ENCODE data around the gene CHI3L1. TPM values are rescaled to one million over a fixed set of nuclear protein-coding genes. Genes with fewer than 3 reads are reported as not detected.

CHI3L1 gene
- total and polyA plus RNA-seq, 4 donors: 5.0 to 34.7 (median 15.9) TPM

DNA sequence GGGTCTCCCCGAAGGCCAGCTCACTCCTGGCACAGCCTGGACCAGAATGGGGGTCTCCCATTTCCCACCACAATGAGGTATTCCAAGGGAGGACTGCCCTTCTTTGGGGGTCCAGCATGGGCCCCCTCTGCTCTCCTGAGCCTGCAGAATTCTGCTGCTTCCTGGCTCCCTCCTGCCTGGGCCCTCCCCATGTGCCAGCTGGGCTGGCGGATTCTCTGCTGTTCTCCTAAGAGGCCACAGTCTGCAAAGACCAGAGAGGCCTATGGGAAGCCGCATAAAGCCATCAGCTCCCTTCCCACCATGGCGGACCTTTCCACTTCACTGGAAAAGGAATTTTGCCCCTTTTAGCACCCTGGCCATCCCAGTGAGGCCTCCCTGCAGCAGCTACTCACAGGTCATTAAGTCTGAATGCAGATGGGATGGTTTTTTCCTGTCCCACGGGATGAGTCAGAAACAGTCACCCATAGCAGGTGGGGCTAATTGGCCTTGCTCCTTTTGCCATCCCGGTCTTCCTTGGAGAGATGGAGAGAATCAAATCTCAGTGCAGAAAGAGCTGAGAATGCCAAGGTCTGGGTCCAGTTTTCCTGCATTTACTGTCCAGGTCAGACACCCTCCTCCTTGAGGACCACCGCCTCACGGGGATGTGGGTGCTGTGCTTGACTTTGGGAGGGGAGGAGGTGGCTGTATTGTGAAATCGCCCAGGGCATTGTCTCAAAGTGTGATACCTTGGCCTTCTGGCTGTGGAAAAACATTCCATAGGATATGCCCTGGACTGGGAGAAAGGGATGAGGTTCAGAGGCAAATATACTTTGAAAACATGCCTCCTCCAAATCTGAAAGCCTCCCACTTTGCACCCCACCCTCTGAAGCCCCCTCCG is 34.1 kb downstream of the CHI3L1 start:
- H3K36me3 ChIP-seq (ENCODE audit: control insufficient read depth in 4 of 4, insufficient read depth in 3 of 4, low read depth in 1 of 4, low read length in 3 of 4): no peaks in the 10 kb centered on the region
- no peak overlapping the region for H3K4me3 ChIP-seq (ENCODE audit: low read depth in 1 of 3, low read length in 3 of 3)
- no peaks in the 10 kb centered on the region for H3K4me1 ChIP-seq (ENCODE audit: control insufficient read depth in 4 of 4, insufficient read depth in 4 of 4, low read length in 3 of 4)
- TF ChIP-seq NR2F2 (IDR thresholded peaks at IDR 0.05): no peak
- no peak for TF ChIP-seq EGR1 (IDR thresholded peaks at IDR 0.05; ENCODE audit: low read depth in 2 of 2)
- TF ChIP-seq RAD21 (IDR thresholded peaks at IDR 0.05): no peak
- no peak for TF ChIP-seq HNF4A (conservative IDR thresholded peaks at IDR 0.05)
- no peak for TF ChIP-seq SP1 (IDR thresholded peaks at IDR 0.05)
- no peak for TF ChIP-seq GABPA (IDR thresholded peaks at IDR 0.05 in 1 of 2, conservative IDR thresholded peaks at IDR 0.05 in 1 of 2)
- TF ChIP-seq, protein P1, sequence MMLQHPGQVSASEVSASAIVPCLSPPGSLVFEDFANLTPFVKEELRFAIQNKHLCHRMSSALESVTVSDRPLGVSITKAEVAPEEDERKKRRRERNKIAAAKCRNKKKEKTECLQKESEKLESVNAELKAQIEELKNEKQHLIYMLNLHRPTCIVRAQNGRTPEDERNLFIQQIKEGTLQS (IDR thresholded peaks at IDR 0.05): no peak
- H3K27ac ChIP-seq (ENCODE audit: low read depth in 1 of 2, low read length in 2 of 2): no peak overlapping the region
- DNase-seq (ENCODE audit: low spot score): no peak
- H3K27me3 ChIP-seq (ENCODE audit: control insufficient read depth in 4 of 4, insufficient read depth in 4 of 4, low read length in 3 of 4): no peaks in the 10 kb centered on the region
- no peak overlapping the region for H3K9ac ChIP-seq (ENCODE audit: low read depth in 1 of 2, low read length in 2 of 2)
- WGBS: 80% methylated on average over 9 of the region's 10 CpGs
- H3K9me3 ChIP-seq (ENCODE audit: control insufficient read depth in 4 of 4, low read length in 3 of 4): no peaks in the 10 kb centered on the region

DNA sequence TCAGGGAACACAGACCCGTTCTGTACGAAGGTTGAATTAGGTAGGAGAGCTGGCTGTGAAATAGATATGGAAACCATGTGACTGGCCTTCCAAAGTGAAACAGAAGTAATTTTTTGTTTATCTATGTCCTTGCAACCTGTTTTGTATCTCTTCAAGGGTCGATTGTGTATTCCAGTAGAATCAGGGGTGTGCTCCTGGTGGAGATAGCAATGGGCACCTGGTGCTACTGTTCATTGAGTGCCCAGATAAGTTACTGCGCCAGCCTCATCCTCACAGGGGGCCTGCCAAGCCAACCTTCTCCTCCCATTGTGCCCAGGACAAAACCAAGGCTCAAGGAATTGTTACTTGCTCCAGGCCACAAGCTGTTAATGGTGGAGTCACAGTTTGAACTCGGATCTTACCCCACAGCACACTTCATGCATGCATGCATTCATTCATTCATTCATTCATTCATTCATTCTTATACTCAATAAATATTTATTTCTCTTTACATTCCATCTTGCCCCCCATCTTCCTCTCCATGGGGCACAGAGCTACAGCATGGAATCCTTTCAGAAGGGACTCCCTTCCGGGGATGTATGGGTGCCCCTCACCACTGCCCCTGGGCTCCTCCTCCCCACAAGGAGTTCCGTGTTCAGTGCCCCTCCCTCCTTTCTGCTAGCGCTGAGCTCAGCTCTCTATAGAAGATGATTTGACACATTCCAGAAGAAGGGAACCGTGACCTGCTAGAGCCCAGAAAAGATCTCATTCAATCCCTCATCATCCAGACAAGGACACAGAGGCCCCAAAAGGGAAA is 34.9 kb downstream of the CHI3L1 start:
- no peaks in the 10 kb centered on the region for H3K36me3 ChIP-seq (ENCODE audit: control insufficient read depth in 4 of 4, insufficient read depth in 3 of 4, low read depth in 1 of 4, low read length in 3 of 4)
- H3K9ac ChIP-seq (ENCODE audit: low read depth in 1 of 2, low read length in 2 of 2): no peak overlapping the region
- TF ChIP-seq, protein P2, sequence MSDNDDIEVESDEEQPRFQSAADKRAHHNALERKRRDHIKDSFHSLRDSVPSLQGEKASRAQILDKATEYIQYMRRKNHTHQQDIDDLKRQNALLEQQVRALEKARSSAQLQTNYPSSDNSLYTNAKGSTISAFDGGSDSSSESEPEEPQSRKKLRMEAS (IDR thresholded peaks at IDR 0.05): no peak
- no peak for TF ChIP-seq SP1 (IDR thresholded peaks at IDR 0.05)
- no peak for TF ChIP-seq JUND (IDR thresholded peaks at IDR 0.05)
- TF ChIP-seq TAF1 (conservative IDR thresholded peaks at IDR 0.05): no peak
- no peak for TF ChIP-seq YY1 (IDR thresholded peaks at IDR 0.05)
- TF ChIP-seq, protein P1 (IDR thresholded peaks at IDR 0.05): no peak
- TF ChIP-seq HNF4A (conservative IDR thresholded peaks at IDR 0.05): no peak
- TF ChIP-seq HNF4G (IDR thresholded peaks at IDR 0.05): no peak
- no peak for TF ChIP-seq RAD21 (IDR thresholded peaks at IDR 0.05)
- TF ChIP-seq RXRA (IDR thresholded peaks at IDR 0.05): no peak
- no peaks in the 10 kb centered on the region for H3K27me3 ChIP-seq (ENCODE audit: control insufficient read depth in 4 of 4, insufficient read depth in 4 of 4, low read length in 3 of 4)
- WGBS: 66% methylated on average over 9 of the region's 9 CpGs
- no peak overlapping the region for H3K27ac ChIP-seq (ENCODE audit: low read depth in 1 of 2, low read length in 2 of 2)
- no peaks in the 10 kb centered on the region for H3K4me1 ChIP-seq (ENCODE audit: control insufficient read depth in 4 of 4, insufficient read depth in 4 of 4, low read length in 3 of 4)
- DNase-seq (ENCODE audit: low spot score): no peak
- H3K9me3 ChIP-seq (ENCODE audit: control insufficient read depth in 4 of 4, low read length in 3 of 4): no peaks in the 10 kb centered on the region
- H3K4me3 ChIP-seq (ENCODE audit: low read depth in 1 of 3, low read length in 3 of 3): no peak overlapping the region

DNA sequence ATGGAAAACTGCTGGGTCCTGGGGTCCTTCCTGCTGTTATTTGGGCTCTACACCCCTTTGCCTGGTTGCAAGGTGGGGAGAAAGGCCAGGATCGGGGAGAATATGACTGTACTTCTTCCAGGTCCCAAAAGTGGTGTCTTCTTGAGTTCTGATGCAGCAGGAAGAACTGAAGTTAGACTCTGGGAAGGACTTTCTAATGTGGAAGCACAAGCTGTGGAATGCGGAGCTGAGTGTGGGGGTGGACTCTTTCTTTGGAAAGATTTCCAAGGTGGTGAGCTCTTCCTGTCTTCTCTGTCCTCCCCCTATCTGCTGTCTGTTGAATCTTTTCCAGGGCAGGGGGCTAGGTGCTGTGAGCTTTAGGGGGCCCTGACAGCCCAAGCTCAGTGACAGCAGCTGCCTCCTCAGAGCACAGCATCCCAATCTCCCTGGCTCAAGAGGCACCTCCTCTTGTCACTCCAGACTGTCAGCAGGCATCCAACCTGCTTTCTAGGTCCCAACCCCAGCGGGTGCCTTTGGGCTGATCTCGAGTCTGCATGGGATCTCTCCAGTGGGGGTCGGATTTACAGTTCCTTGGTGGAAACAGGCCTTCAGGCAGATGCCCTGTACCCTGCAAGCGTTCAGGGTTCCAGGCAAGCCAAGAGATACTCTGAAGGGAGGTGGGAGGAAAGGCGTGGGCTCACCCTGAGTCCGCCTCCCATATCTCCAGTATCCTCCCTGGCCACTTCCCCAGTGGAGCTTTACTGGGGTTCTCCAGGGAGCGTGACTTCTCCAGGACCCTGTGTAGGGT is 35.8 kb downstream of the CHI3L1 start:
- Histone ChIP-seq H3K9me3 (ENCODE audit: control insufficient read depth in 4 of 4, low read length in 3 of 4) (no peaks in the 10 kb centered on the region), H3K4me1 (ENCODE audit: control insufficient read depth in 4 of 4, insufficient read depth in 4 of 4, low read length in 3 of 4) (no peaks in the 10 kb centered on the region), H3K9ac (ENCODE audit: low read depth in 1 of 2, low read length in 2 of 2) (no peak overlapping the region), H3K4me3 (ENCODE audit: low read depth in 1 of 3, low read length in 3 of 3) (no peak overlapping the region), H3K36me3 (ENCODE audit: control insufficient read depth in 4 of 4, insufficient read depth in 3 of 4, low read depth in 1 of 4, low read length in 3 of 4) (no peaks in the 10 kb centered on the region), H3K27me3 (ENCODE audit: control insufficient read depth in 4 of 4, insufficient read depth in 4 of 4, low read length in 3 of 4) (no peaks in the 10 kb centered on the region), H3K27ac (ENCODE audit: low read depth in 1 of 2, low read length in 2 of 2) (no peak overlapping the region)
- no peak for DNase-seq (ENCODE audit: low spot score)
- WGBS: 72% methylated on average over 9 of the region's 9 CpGs
- no peak for TF ChIP-seq NR2F2 (IDR thresholded peaks at IDR 0.05)
- TF ChIP-seq GABPA (IDR thresholded peaks at IDR 0.05 in 1 of 2, conservative IDR thresholded peaks at IDR 0.05 in 1 of 2): no peak
- TF ChIP-seq HNF4A (conservative IDR thresholded peaks at IDR 0.05): no peak
- TF ChIP-seq, protein P1 (IDR thresholded peaks at IDR 0.05): no peak
- no peak for TF ChIP-seq FOXA1 (IDR thresholded peaks at IDR 0.05)
- TF ChIP-seq, protein P3, sequence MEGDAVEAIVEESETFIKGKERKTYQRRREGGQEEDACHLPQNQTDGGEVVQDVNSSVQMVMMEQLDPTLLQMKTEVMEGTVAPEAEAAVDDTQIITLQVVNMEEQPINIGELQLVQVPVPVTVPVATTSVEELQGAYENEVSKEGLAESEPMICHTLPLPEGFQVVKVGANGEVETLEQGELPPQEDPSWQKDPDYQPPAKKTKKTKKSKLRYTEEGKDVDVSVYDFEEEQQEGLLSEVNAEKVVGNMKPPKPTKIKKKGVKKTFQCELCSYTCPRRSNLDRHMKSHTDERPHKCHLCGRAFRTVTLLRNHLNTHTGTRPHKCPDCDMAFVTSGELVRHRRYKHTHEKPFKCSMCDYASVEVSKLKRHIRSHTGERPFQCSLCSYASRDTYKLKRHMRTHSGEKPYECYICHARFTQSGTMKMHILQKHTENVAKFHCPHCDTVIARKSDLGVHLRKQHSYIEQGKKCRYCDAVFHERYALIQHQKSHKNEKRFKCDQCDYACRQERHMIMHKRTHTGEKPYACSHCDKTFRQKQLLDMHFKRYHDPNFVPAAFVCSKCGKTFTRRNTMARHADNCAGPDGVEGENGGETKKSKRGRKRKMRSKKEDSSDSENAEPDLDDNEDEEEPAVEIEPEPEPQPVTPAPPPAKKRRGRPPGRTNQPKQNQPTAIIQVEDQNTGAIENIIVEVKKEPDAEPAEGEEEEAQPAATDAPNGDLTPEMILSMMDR (IDR thresholded peaks at IDR 0.05; ENCODE audit: low read depth, low read length, missing input control): no peak
- no peak for TF ChIP-seq SP1 (IDR thresholded peaks at IDR 0.05)
- TF ChIP-seq, protein P2 (IDR thresholded peaks at IDR 0.05): no peak
- TF ChIP-seq RXRA (IDR thresholded peaks at IDR 0.05): no peak
